Loucy (cell line): ENCODE data around the gene CXCL3.
A peak's percentile ranks its signal among the peaks of the same experiment; 100 is the strongest.

Experiments used
- H2AFZ ChIP-seq: fragments of 200-600 bp; sonication (generic); 2 replicates; pipeline ENCODE4 v1.6.0; 2016; ENCODE audit warnings: antibody characterized with exemption, mild to moderate bottlenecking, low read length, moderate library complexity
- H3F3A ChIP-seq: fragments of 200-600 bp; 2 replicates; pipeline ENCODE4 v1.6.0; 2016; ENCODE audit warnings: antibody characterized with exemption, low read depth, mild to moderate bottlenecking
- H3K27me3 ChIP-seq: fragments of 200-600 bp; sonication (generic); 2 replicates; pipeline ENCODE4 v1.6.1; 2014; ENCODE audit warnings: low read length, mild to moderate bottlenecking; ENCODE audit not compliant: insufficient read depth, poor library complexity, severe bottlenecking
- H3K36me3 ChIP-seq: fragments of 200-600 bp; sonication (generic); 2 replicates; pipeline ENCODE4 v1.6.1; 2016; ENCODE audit warnings: low read length; ENCODE audit not compliant: insufficient read depth
- H3K4me1 ChIP-seq: fragments of 200-600 bp; sonication (generic); 2 replicates; pipeline ENCODE4 v1.5.1; 2014; ENCODE audit warnings: low read length, mild to moderate bottlenecking; ENCODE audit not compliant: insufficient read depth, poor library complexity, severe bottlenecking
- H3K4me2 ChIP-seq: fragments of 200-600 bp; sonication (generic); 2 replicates; pipeline ENCODE4 v1.6.0; 2014; ENCODE audit warnings: antibody characterized with exemption, low read length, low read depth, mild to moderate bottlenecking; ENCODE audit not compliant: poor library complexity, severe bottlenecking
- H3K4me3 ChIP-seq: fragments of 200-600 bp; sonication (generic); 2 replicates; pipeline ENCODE4 v1.5.1; 2014; ENCODE audit warnings: low read length, mild to moderate bottlenecking, mixed read lengths; ENCODE audit not compliant: poor library complexity, severe bottlenecking
- H3K79me2 ChIP-seq: fragments of 200-600 bp; sonication (generic); 2 replicates; pipeline ENCODE4 v1.6.1; 2014; ENCODE audit warnings: low read length; ENCODE audit not compliant: insufficient read depth
- H3K9ac ChIP-seq: fragments of 200-600 bp; sonication (generic); 2 replicates; pipeline ENCODE4 v1.6.0; 2014; ENCODE audit warnings: mild to moderate bottlenecking, low read depth, low read length, moderate library complexity; ENCODE audit not compliant: poor library complexity, severe bottlenecking
- H3K9me2 ChIP-seq: fragments of 200-600 bp; sonication (generic); replicated peaks from 2 replicates; pipeline ENCODE4 v1.6.1; 2016; ENCODE audit warnings: low read depth, low read length, mixed read lengths
- H3K9me3 ChIP-seq: fragments of 200-600 bp; sonication (generic); 2 replicates; pipeline ENCODE4 v1.6.1; 2014; ENCODE audit warnings: mild to moderate bottlenecking, antibody characterized with exemption, low read length, low read depth; ENCODE audit not compliant: insufficient read depth
- H4K20me1 ChIP-seq: fragments of 200-600 bp; sonication (generic); 2 replicates; pipeline ENCODE4 v1.6.0; 2014; ENCODE audit warnings: antibody characterized with exemption, low read length, mild to moderate bottlenecking; ENCODE audit not compliant: insufficient read depth, poor library complexity, severe bottlenecking
- CTCF ChIP-seq: fragments of 200-600 bp; sonication (generic); conservative IDR thresholded peaks from 2 replicates; pipeline ENCODE4 v1.5.1; 2014; ENCODE audit warnings: mild to moderate bottlenecking, antibody characterized with exemption, low read length
- EZH2phosphoT487 ChIP-seq: fragments of 200-600 bp; IDR thresholded peaks from 2 replicates; pipeline ENCODE4 v1.6.1; 2018; ENCODE audit warnings: antibody characterized with exemption, mild to moderate bottlenecking, moderate library complexity, borderline replicate concordance

CXCL3 gene

DNA sequence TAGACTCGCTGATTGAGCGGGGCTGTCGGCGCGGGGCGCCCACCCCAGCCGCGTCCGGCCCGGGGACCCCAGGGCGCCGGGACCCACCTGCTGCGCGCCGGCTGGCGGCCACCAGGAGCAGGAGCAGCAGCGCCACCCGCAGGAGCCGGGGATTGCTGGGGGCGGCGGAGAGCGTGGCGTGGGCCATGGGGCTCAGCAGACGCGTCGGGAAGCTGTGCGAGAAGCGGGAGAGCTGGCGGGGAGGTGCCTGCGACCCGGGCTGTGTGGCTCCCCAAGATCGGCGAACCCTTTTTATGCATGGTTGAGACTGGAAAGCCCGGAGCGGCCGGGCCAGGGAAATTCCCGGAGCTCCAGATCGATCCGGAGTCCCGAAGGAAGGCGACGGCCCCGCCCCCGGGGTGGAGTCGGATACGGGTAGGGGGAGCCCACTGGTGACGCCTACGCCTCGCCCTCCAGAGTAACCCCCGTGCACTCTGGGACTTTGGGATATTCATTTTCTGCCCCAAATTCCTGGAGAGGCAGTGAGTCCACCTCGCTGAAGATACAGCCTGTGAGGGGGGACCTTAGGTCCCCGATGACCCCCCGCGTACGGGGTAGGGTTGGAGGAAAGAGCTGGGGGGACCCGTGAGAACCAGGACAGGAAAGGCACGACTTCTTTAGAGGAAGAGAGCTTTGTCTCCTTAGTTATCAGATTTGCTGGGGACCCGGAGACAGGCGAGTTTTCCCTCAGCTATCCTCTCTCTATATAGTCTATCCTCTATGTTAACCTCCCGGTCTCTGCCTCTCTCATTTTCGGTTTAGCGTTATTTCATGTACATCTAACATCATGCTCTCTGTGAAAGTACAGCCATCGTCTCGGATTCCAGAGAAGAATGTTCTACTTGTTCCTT is at the start of gene CXCL3:
Gene CXCL3 (minus strand): TSS at position 265 of the 890 bp plus-strand sequence. CDS start 78 bp downstream, at position 187.
- H3K9me2 ChIP-seq = no peaks in the 10 kb centered on the region
- no peaks in the 10 kb centered on the region for H3K36me3 ChIP-seq
- peak within 1 kb of the TSS; percentile 87 for H3K4me3 ChIP-seq
- H3F3A ChIP-seq = no peaks in the 10 kb centered on the region
- TF ChIP-seq EZH2phosphoT487 (no peak), CTCF (peak; percentile 68)
- no peaks in the 10 kb centered on the region for H4K20me1 ChIP-seq
- H3K9ac ChIP-seq = peak within 1 kb of the TSS; percentile 82
- no peaks in the 10 kb centered on the region for H3K27me3 ChIP-seq
- peaks cover 29% of the 10 kb centered on the region for H3K4me1 ChIP-seq
- H3K79me2 ChIP-seq = 0 out of 2 replicates have a peak, but pooled peaks cover 3% of the 10 kb centered on the region
- H3K9me3 ChIP-seq = no peaks in the 10 kb centered on the region
- peak within 1 kb of the TSS; percentile 97 for H2AFZ ChIP-seq
- H3K4me2 ChIP-seq = peak within 1 kb of the TSS; percentile 68

- no peak overlapping the region for H2AFZ ChIP-seq
Observed at GRCh38 chr4:74087481-74087880, 49.0 kb upstream of the CXCL3 start.

GRCh38 chr4:74085669-74086068 is 47.2 kb upstream of the CXCL3 start:
- H3K79me2 ChIP-seq = no peaks in the 10 kb centered on the region
- no peaks in the 10 kb centered on the region for H3K36me3 ChIP-seq
- no peak overlapping the region for H3K4me3 ChIP-seq
- no peaks in the 10 kb centered on the region for H4K20me1 ChIP-seq
- no peaks in the 10 kb centered on the region for H3F3A ChIP-seq
- no peak for TF ChIP-seq EZH2phosphoT487
- TF ChIP-seq CTCF = no peak
- H3K9ac ChIP-seq = no peak overlapping the region
- no peaks in the 10 kb centered on the region for H3K27me3 ChIP-seq
- no peaks in the 10 kb centered on the region for H3K9me3 ChIP-seq
- H3K9me2 ChIP-seq = no peaks in the 10 kb centered on the region
- peaks cover 12% of the 10 kb centered on the region for H3K4me1 ChIP-seq
- no peak overlapping the region for H2AFZ ChIP-seq
- H3K4me2 ChIP-seq = no peak overlapping the region

More at GRCh38 chr4:74087481-74087880, 49.0 kb upstream of the CXCL3 start:
- no peaks in the 10 kb centered on the region for H3K36me3 ChIP-seq
- peaks cover 20% of the 10 kb centered on the region for H3K4me1 ChIP-seq
- H4K20me1 ChIP-seq = no peaks in the 10 kb centered on the region
- no peak overlapping the region for H3K9ac ChIP-seq
- H3K9me3 ChIP-seq = no peaks in the 10 kb centered on the region
- H3K4me2 ChIP-seq = no peak overlapping the region
- TF ChIP-seq EZH2phosphoT487 (no peak), CTCF (no peak)
- no peaks in the 10 kb centered on the region for H3K27me3 ChIP-seq
- no peaks in the 10 kb centered on the region for H3K9me2 ChIP-seq
- H3K4me3 ChIP-seq = no peak overlapping the region
- no peaks in the 10 kb centered on the region for H3K79me2 ChIP-seq
- no peaks in the 10 kb centered on the region for H3F3A ChIP-seq
